ENCODE results near the gene DYNLL1. TPM values are rescaled to one million over a fixed set of nuclear protein-coding genes. Genes with fewer than 3 reads are reported as not detected.
A peak's percentile ranks its signal among the peaks of the same experiment; 100 is the strongest.

The DYNLL1 gene
- total and polyA plus RNA-seq, 2 of the 13 experiments (the other 11 are each of a cell fraction or from before 2014, with no cell fraction given): 271 to 294 TPM

DNA sequence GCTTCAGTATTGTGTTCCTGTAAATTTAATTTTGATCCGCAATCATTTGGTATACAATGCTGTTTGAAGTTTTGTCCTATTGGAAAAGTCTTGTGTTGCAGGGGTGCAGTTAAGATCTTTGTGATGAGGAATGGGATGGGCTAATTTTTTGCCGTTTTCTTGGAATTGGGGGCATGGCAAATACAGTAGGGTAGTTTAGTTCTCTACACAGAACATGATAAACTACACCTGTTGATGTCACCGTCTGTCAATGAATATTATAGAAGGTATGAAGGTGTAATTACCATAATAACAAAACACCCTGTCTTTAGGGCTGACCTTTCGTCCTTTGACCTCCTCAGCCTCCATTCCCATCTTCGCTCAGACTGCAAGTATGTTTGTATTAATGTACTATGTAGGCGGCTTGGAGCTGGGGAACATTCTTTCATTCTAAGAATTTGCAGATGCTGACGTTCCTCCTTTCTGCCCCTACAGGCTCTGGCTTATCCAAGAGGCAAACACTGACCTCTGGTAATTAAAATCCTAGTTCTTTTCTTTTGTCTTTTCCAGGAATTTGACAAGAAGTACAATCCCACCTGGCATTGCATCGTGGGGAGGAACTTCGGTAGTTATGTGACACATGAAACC, 1.7 kb downstream of the DYNLL1 start:
- Histone ChIP-seq H3K36me3 (replicated peaks in 1 of 2; ENCODE audit: control insufficient read depth in 1 of 2, insufficient read depth in 2 of 2, low read length in 2 of 2) (peaks cover 2 to 9% of the 10 kb centered on the region in 2 experiments; a peak in 4 of 5 replicates), H3K9me3 (ENCODE audit: low read length) (no peaks in the 10 kb centered on the region), H3K4me1 (ENCODE audit: insufficient read depth, low read length) (peaks cover 28% of the 10 kb centered on the region), H3K4me2 (ENCODE audit: low read depth, low read length) (peak overlapping the region; percentile 87), H2AFZ (ENCODE audit: low read length) (no peak overlapping the region), H3K27ac (ENCODE audit: extremely low read length, insufficient read depth, low read length) (no peak overlapping the region), H3K4me3 (replicated peaks in 1 of 3; ENCODE audit: insufficient read depth in 1 of 3, low read depth in 2 of 3, low read length in 3 of 3) (peak overlapping the region; percentile 95 to 100 (median 97)), H4K20me1 (ENCODE audit: insufficient read depth, low read length) (peaks cover 10% of the 10 kb centered on the region), H3K79me2 (ENCODE audit: insufficient read depth, low read length) (peaks cover 27% of the 10 kb centered on the region), H3K27me3 (ENCODE audit: control insufficient read depth in 1 of 2, insufficient read depth in 2 of 2, low read length in 2 of 2) (no peaks in the 10 kb centered on the region; a peak in 1 of 5 replicates), H3K9ac (ENCODE audit: insufficient read depth, low read depth, low read length) (peak overlapping the region; percentile 88)
- in situ Hi-C loops (cut with HindIII; ENCODE audit: extremely low pct_ligation_motif_present, low pct_unique_long_range_greater_than_20kb) (no loop called here), intact Hi-C loops (cut with micrococcal nuclease; ENCODE audit: unreplicated experiment) (loop anchor here (2.0 to 5.0 kb wide), 2 partner anchors 29 to 40 kb away; partner anchors contain the start of gene SRSF9)
- DNase-seq (ENCODE audit: low spot score) (no peak), FAIRE-seq (peak; percentile 44), ATAC-seq (no peak)
- TF ChIP-seq, protein P1, sequence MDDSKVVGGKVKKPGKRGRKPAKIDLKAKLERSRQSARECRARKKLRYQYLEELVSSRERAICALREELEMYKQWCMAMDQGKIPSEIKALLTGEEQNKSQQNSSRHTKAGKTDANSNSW (CRISPR knock-in tag; IDR thresholded peaks at IDR 0.05; ENCODE audit: borderline replicate concordance): no peak
- TF ChIP-seq SAP130 (CRISPR knock-in tag; IDR thresholded peaks at IDR 0.05; ENCODE audit: low read depth): peak; percentile 10; the same call in 1 of the 2 replicates
- TF ChIP-seq FOSL1 (CRISPR knock-in tag; IDR thresholded peaks at IDR 0.05; ENCODE audit: borderline replicate concordance): no peak
- TF ChIP-seq SPEN (CRISPR knock-in tag; IDR thresholded peaks at IDR 0.05; ENCODE audit: low read depth): no peak
- no peak for TF ChIP-seq PITX1 (CRISPR knock-in tag; IDR thresholded peaks at IDR 0.05)
- TF ChIP-seq NFYC (CRISPR knock-in tag; IDR thresholded peaks at IDR 0.05): no peak
- TF ChIP-seq POLR2AphosphoS5 (IDR thresholded peaks at IDR 0.05; ENCODE audit: low read depth, low read length): 0 out of 2 replicates have a peak, but pooled peaks have one; percentile 2
- 62% methylated on average over 9 of the region's 9 CpGs for whole genome bisulfite sequencing (ENCODE audit: low lambda C conversion rate)
- CTCF ChIA-PET (ENCODE audit: low intra/inter-chr PET ratio, low total read pairs): no interaction called here
- POLR2A ChIA-PET: interaction anchor here (1.0 to 2.8 kb wide), 6 partner anchors 14 to 83 kb away, joined by 3 to 30 read pairs (median 14); partner anchors contain the start of genes COQ5, COX6A1, POP5 and SRSF9
- no TSS peak for BruUV-seq (replicated peaks)
